ENCODE data around the gene CACNA1S.

The CACNA1S gene

GRCh38 chr1:201140235-201140940, 28.2 kb upstream of the CACNA1S start:
- no peak for DNase-seq (ENCODE audit: low spot score)

- no peak for DNase-seq (ENCODE audit: low spot score)
Observed at GRCh38 chr1:201139756-201140155, 27.5 kb upstream of the CACNA1S start.

- DNase-seq (ENCODE audit: low spot score): no peak
Observed at GRCh38 chr1:201139306-201139705, 27.1 kb upstream of the CACNA1S start.

GRCh38 chr1:201138311-201138840, 26.1 kb upstream of the CACNA1S start:
- no peak for DNase-seq (ENCODE audit: low spot score)

- no peak for DNase-seq (ENCODE audit: low spot score)
Observed at GRCh38 chr1:201137579-201138310, 25.5 kb upstream of the CACNA1S start.

GRCh38 chr1:201137024-201137392, 24.8 kb upstream of the CACNA1S start:
- DNase-seq (ENCODE audit: low spot score): no peak

- no peak for DNase-seq (ENCODE audit: low spot score)
Observed at GRCh38 chr1:201136355-201137023, 24.3 kb upstream of the CACNA1S start.

GRCh38 chr1:201134405-201134804, 22.2 kb upstream of the CACNA1S start:
- no peak for DNase-seq (ENCODE audit: low spot score)

- no peak for DNase-seq (ENCODE audit: low spot score)
Observed at GRCh38 chr1:201131398-201131797, 19.2 kb upstream of the CACNA1S start.

- DNase-seq (ENCODE audit: low spot score): no peak
Observed at GRCh38 chr1:201128962-201129361, 16.7 kb upstream of the CACNA1S start.

- no peak for DNase-seq (ENCODE audit: low spot score)
Observed at GRCh38 chr1:201128476-201128875, 16.2 kb upstream of the CACNA1S start.

GRCh38 chr1:201127755-201128455, 15.7 kb upstream of the CACNA1S start:
- no peak for DNase-seq (ENCODE audit: low spot score)

- DNase-seq (ENCODE audit: low spot score): no peak
Observed at GRCh38 chr1:201126832-201127754, 14.9 kb upstream of the CACNA1S start, which contains the start of gene ASCL5. TSS of gene ASCL5 (minus strand) at chr1:201127184. CDS start at chr1:201115372, 11,812 bp downstream.

GRCh38 chr1:201126463-201126831, 14.2 kb upstream of the CACNA1S start:
- no peak for DNase-seq (ENCODE audit: low spot score)

GRCh38 chr1:201125800-201126199, 13.6 kb upstream of the CACNA1S start:
- DNase-seq (ENCODE audit: low spot score): no peak

- DNase-seq (ENCODE audit: low spot score): no peak
Observed at GRCh38 chr1:201125019-201125418, 12.8 kb upstream of the CACNA1S start.

GRCh38 chr1:201123866-201124265, 11.6 kb upstream of the CACNA1S start:
- DNase-seq (ENCODE audit: low spot score): no peak

- DNase-seq (ENCODE audit: low spot score): no peak
Observed at GRCh38 chr1:201122321-201122957, 10.2 kb upstream of the CACNA1S start.

GRCh38 chr1:201119206-201120197, 7.3 kb upstream of the CACNA1S start:
- DNase-seq (ENCODE audit: low spot score): peak; percentile 56
